IMR-90 (cell line): ENCODE measurements around the gene CDH7.

Experiments used
- CEBPB ChIP-seq: IDR thresholded peaks from 2 replicates; pipeline ENCODE4 v1.6.1; 2012; ENCODE audit warnings: low read depth, low read length, improper control_type of control experiment
- CTCF ChIP-seq: conservative IDR thresholded peaks from 2 replicates; pipeline ENCODE4 v1.5.1; 2012; ENCODE audit warnings: mild to moderate bottlenecking, low read depth, low read length, improper control_type of control experiment
- FOS ChIP-seq: fragments of 150-350 bp; IDR thresholded peaks from 2 replicates; pipeline ENCODE4 v1.6.1; 2016; ENCODE audit warnings: low read depth, low read length
- MAFK ChIP-seq: IDR thresholded peaks from 2 replicates; pipeline ENCODE4 v1.6.1; 2012; ENCODE audit warnings: low read depth, low read length, improper control_type of control experiment
- MAZ ChIP-seq: IDR thresholded peaks from 2 replicates; pipeline ENCODE4 v1.6.1; 2012; ENCODE audit warnings: low read depth, mild to moderate bottlenecking, low read length, improper control_type of control experiment, moderate library complexity, borderline replicate concordance
- POLR2A ChIP-seq: IDR thresholded peaks from 2 replicates; pipeline ENCODE4 v1.6.1; 2012; ENCODE audit warnings: mild to moderate bottlenecking, low read depth, low read length
- RAD21 ChIP-seq: IDR thresholded peaks from 2 replicates; pipeline ENCODE4 v1.6.1; 2012; ENCODE audit warnings: low read length, improper control_type of control experiment
- RCOR1 ChIP-seq: IDR thresholded peaks from 2 replicates; pipeline ENCODE4 v1.6.1; 2012; ENCODE audit warnings: mild to moderate bottlenecking, low read length, improper control_type of control experiment; ENCODE audit not compliant: insufficient replicate concordance
- RFX5 ChIP-seq: IDR thresholded peaks from 2 replicates; pipeline ENCODE4 v1.8.0; 2012; ENCODE audit warnings: low read depth, mild to moderate bottlenecking, low read length, moderate library complexity
- SMC3 ChIP-seq: fragments of 150-350 bp; IDR thresholded peaks from 2 replicates; pipeline ENCODE4 v1.6.1; 2016; ENCODE audit warnings: low read depth, mild to moderate bottlenecking, antibody characterized with exemption, low read length, moderate library complexity
- USF2 ChIP-seq: fragments of 150-350 bp; IDR thresholded peaks from 2 replicates; pipeline ENCODE4 v1.6.1; 2017; ENCODE audit warnings: mild to moderate bottlenecking, antibody characterized with exemption, low read length, low read depth
- TF ChIP-seq, protein P1 (sequence below): fragments of 150-350 bp; IDR thresholded peaks from 2 replicates; pipeline ENCODE4 v1.6.1; 2016; ENCODE audit warnings: low read depth, mild to moderate bottlenecking, low read length, moderate library complexity, borderline replicate concordance

GRCh38 chr18:65907281-65907680 lies 156.5 kb downstream of the CDH7 start:
- TF ChIP-seq POLR2A, result no peak
- no peak for TF ChIP-seq MAZ
- no peak for TF ChIP-seq SMC3
- no peak for TF ChIP-seq CTCF
- TF ChIP-seq USF2, result no peak
- no peak for TF ChIP-seq RCOR1
- TF ChIP-seq RAD21, result no peak
- no peak for TF ChIP-seq CEBPB
- TF ChIP-seq RFX5, result no peak
- TF ChIP-seq, protein P1, sequence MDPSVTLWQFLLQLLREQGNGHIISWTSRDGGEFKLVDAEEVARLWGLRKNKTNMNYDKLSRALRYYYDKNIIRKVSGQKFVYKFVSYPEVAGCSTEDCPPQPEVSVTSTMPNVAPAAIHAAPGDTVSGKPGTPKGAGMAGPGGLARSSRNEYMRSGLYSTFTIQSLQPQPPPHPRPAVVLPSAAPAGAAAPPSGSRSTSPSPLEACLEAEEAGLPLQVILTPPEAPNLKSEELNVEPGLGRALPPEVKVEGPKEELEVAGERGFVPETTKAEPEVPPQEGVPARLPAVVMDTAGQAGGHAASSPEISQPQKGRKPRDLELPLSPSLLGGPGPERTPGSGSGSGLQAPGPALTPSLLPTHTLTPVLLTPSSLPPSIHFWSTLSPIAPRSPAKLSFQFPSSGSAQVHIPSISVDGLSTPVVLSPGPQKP, result no peak
- no peak for TF ChIP-seq MAFK
- no peak for TF ChIP-seq FOS
